GM12874 (cell line): ENCODE measurements around the gene TEX38.

ENCODE experiments used
- TF ChIP-seq, protein P1 (sequence below): IDR thresholded peaks from 2 replicates; pipeline ENCODE4 v1.5.1; 2011; ENCODE audit warnings: low read depth, mild to moderate bottlenecking, control low read depth, low read length, moderate library complexity; ENCODE audit not compliant: insufficient read depth

The TEX38 gene

GRCh38 chr1:46656643-46657042, 15.0 kb upstream of the TEX38 start:
- TF ChIP-seq, protein P1, sequence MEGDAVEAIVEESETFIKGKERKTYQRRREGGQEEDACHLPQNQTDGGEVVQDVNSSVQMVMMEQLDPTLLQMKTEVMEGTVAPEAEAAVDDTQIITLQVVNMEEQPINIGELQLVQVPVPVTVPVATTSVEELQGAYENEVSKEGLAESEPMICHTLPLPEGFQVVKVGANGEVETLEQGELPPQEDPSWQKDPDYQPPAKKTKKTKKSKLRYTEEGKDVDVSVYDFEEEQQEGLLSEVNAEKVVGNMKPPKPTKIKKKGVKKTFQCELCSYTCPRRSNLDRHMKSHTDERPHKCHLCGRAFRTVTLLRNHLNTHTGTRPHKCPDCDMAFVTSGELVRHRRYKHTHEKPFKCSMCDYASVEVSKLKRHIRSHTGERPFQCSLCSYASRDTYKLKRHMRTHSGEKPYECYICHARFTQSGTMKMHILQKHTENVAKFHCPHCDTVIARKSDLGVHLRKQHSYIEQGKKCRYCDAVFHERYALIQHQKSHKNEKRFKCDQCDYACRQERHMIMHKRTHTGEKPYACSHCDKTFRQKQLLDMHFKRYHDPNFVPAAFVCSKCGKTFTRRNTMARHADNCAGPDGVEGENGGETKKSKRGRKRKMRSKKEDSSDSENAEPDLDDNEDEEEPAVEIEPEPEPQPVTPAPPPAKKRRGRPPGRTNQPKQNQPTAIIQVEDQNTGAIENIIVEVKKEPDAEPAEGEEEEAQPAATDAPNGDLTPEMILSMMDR: no peak

- TF ChIP-seq, protein P1: no peak
These were observed 13.9 kb upstream of the TEX38 start for GRCh38 chr1:46657775-46658174.

GRCh38 chr1:46659307-46659870, 12.3 kb upstream of the TEX38 start:
- TF ChIP-seq, protein P1: no peak

DNA sequence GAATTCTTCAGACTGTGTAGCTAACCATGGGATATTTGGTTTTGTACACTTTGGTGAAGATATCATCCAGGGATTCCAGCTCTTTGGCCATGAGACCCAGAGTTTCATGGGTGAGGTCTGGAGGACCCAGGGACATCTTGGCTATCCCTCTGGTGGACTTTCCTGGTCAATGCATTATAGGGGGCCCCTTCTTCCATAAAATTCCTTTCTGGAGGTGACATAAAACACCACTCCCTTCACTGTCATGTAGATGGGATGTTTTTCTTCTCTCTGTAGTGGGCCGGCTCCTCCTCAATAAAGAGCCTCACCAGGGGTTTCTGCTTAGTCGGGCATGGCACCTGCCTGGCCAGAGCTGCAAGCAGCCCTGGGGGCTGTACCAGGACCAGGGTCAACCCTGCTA, 5.7 kb upstream of the TEX38 start:
- TF ChIP-seq, protein P1: no peak

DNA sequence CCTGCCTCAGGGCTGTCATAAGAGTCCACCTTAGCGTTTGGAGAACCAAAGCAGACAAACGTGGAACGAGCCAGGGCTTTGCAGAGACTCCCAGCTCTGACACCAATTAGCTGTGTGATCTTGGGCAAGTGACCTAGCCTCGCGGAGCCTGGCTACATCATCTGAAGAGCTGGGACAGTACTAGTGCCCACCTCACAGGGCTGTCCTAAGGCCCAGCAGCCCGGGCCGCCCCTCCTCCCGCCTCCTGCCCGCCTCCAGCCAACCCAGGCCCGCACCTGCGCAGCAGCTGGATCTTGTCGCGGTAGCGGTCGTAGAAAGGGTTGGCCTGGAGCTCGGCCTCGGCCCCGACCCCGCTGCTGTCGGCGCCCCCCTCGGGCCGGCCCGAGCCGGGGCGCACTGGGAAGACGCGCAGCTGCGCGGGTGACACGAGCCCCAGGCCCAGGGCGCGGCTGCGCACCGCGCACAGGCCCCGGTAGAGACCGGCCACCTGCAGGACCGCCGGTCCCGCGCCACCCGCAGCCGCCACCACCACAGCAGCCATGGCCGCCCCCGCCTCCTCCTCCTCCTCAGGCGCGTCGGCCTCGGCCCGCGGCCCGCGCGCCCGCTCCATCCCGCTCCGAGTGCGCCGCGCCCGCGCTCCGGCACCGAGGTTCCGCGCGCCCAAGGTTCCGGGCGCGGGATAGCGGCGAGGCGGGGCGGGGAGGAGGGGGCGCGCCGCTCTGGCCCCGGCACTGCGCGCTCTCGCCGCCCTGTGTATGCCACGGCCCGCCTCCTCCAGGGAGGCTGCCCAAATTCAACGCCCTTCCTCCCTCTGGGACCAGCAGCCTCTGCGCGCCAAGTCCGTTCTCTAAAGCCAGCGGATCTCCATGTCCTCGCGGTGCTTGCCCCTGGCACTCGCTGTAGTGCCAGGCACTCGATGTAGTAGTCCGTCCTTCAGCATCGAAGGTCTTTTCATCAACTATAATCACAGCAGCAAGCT, 3.6 kb upstream of the TEX38 start, which contains the start of gene ATPAF1:
Gene ATPAF1 (minus strand): TSS at position 583 of the 979 bp plus-strand sequence. CDS start 42 bp downstream, at position 541.
- TF ChIP-seq, protein P1: no peak

- TF ChIP-seq, protein P1: no peak
These were observed 1.5 kb upstream of the TEX38 start for GRCh38 chr1:46670134-46670533.

DNA sequence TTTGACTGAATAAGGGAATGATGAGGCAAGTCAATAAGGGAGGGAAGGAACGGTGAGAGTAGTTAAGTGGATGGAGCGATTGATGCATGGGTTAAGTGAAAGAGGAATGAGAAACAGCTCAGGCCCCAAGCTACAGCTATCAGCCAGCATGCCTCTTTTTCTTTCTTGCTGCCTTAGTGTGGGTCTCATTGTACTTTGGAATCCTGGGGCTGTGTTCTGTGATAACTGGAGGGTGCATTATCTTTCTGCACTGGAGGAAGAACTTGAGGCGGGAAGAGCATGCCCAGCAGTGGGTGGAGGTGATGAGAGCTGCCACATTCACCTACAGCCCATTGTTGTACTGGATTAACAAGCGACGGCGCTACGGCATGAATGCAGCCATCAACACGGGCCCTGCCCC, 1.0 kb downstream of the TEX38 start:
- TF ChIP-seq, protein P1: no peak
